DND-41 (cell line): ENCODE results near the gene HOXA9.

ENCODE experiments used
- ATAC-seq: fragments of 200-7000 bp; cut with Tn5 transposase; 3 replicates; pipeline ENCODE4 v1.9.1; 2021; ENCODE audit warnings: low read depth; ENCODE audit not compliant: insufficient read depth
- DNase-seq: peaks from one replicate; pipeline ENCODE4 v3.0.0-alpha.2; 2020
- H2AFZ ChIP-seq: 2 replicates; pipeline ENCODE4 v1.6.0; 2012; ENCODE audit warnings: low read depth, low read length
- H3K27ac ChIP-seq: 2 replicates; pipeline ENCODE4 v1.5.1; 2012; ENCODE audit warnings: low read length, inconsistent platforms
- H3K27me3 ChIP-seq: fragments of 200-600 bp; sonication (generic); 2 replicates; pipeline ENCODE4 v1.6.0; 2012; ENCODE audit warnings: low read length, mild to moderate bottlenecking, inconsistent platforms; ENCODE audit not compliant: insufficient read depth, poor library complexity
- H3K36me3 ChIP-seq: 2 replicates; pipeline ENCODE4 v1.5.1; 2012; ENCODE audit warnings: low read length, inconsistent platforms; ENCODE audit not compliant: insufficient read depth
- H3K4me1 ChIP-seq: 2 replicates; pipeline ENCODE4 v1.5.1; 2012; ENCODE audit warnings: mild to moderate bottlenecking, low read length; ENCODE audit not compliant: insufficient read depth
- H3K4me2 ChIP-seq: 2 replicates; pipeline ENCODE4 v1.6.0; 2012; ENCODE audit warnings: mild to moderate bottlenecking, moderate library complexity, low read length, inconsistent platforms; ENCODE audit not compliant: insufficient read depth
- H3K4me3 ChIP-seq, 2 experiments: fragments of 200-600 bp in 1 of 2; shearing (Covaris generic) in 1 of 2; 2 replicates each; pipeline ENCODE4 v1.5.1; 2012 to 2016; ENCODE audit warnings: inconsistent platforms in 2 of 2, low read length in 2 of 2, mild to moderate bottlenecking in 2 of 2, low read depth in 1 of 2, moderate library complexity in 1 of 2
- H3K79me2 ChIP-seq: 2 replicates; pipeline ENCODE4 v1.6.0; 2012; ENCODE audit warnings: low read length, inconsistent platforms; ENCODE audit not compliant: insufficient read depth
- H3K9ac ChIP-seq: 2 replicates; pipeline ENCODE4 v1.6.0; 2012; ENCODE audit warnings: low read depth, mild to moderate bottlenecking, inconsistent platforms, low read length, moderate library complexity
- H3K9me3 ChIP-seq: 2 replicates; pipeline ENCODE4 v1.5.1; 2012; ENCODE audit warnings: low read length, moderate library complexity, mild to moderate bottlenecking, inconsistent platforms; ENCODE audit not compliant: insufficient read depth, severe bottlenecking
- H4K20me1 ChIP-seq: 2 replicates; pipeline ENCODE4 v1.6.0; 2012; ENCODE audit warnings: low read length; ENCODE audit not compliant: insufficient read depth
- EZH2 ChIP-seq: IDR thresholded peaks from 3 replicates; pipeline ENCODE4 v1.6.1; 2012; ENCODE audit warnings: borderline replicate concordance, low read depth, mild to moderate bottlenecking, moderate library complexity, low read length, inconsistent platforms; ENCODE audit not compliant: severe bottlenecking
- TF ChIP-seq, protein P1 (sequence below): IDR thresholded peaks from 2 replicates; pipeline ENCODE4 v1.5.1; 2012; ENCODE audit warnings: borderline replicate concordance, low read length, moderate library complexity, mild to moderate bottlenecking; ENCODE audit not compliant: poor library complexity, severe bottlenecking; ENCODE audit errors: extremely low read depth

The HOXA9 gene

DNA sequence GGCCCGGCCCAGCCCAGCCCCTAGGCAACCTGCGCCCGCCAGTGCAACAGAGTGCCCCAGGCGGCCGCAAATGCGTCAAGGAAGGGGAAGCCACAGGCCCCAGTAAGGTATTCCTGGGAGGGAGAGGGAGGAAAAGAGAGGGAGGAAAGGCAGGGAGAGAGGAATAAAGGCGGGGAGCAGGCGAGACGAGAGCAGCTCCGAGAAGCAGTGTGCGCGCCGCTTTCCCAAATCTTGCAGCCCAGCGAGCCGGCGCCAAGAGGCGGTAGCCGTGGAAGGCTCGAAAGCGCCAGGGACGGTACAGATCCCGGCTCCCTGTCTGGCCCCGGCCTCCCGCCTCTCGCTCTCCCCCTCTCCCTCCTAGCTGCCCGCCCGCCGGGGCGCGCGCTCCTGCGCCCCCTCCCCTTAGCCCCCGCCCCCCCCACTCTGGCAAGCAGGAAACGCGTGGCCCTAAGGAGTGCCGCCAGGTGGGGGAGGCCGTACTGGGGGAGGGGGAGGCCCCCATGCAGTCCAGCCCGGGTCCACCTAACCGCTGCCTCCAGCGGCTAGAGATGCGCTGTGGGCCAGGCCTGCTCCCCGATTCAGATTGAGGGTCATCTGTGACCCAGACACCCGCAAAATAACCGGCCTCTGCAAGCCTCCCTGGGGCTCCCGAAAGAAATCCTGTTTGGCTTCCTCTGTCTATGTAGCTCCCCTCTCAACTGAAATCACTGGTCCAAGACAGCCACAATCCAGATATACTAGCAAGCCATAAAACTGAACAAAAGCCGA, 4.5 kb upstream of the HOXA9 start:
- Histone ChIP-seq H3K4me1 (no peaks in the 10 kb centered on the region), H3K9ac (no peak overlapping the region), H2AFZ (no peak overlapping the region), H3K27me3 (peaks cover 7% of the 10 kb centered on the region), H3K27ac (no peak overlapping the region), H3K36me3 (no peaks in the 10 kb centered on the region), H4K20me1 (no peaks in the 10 kb centered on the region), H3K9me3 (no peaks in the 10 kb centered on the region), H3K4me3 (no peak overlapping the region), H3K79me2 (no peaks in the 10 kb centered on the region), H3K4me2 (no peak overlapping the region)
- no peak for DNase-seq
- TF ChIP-seq, protein P1, sequence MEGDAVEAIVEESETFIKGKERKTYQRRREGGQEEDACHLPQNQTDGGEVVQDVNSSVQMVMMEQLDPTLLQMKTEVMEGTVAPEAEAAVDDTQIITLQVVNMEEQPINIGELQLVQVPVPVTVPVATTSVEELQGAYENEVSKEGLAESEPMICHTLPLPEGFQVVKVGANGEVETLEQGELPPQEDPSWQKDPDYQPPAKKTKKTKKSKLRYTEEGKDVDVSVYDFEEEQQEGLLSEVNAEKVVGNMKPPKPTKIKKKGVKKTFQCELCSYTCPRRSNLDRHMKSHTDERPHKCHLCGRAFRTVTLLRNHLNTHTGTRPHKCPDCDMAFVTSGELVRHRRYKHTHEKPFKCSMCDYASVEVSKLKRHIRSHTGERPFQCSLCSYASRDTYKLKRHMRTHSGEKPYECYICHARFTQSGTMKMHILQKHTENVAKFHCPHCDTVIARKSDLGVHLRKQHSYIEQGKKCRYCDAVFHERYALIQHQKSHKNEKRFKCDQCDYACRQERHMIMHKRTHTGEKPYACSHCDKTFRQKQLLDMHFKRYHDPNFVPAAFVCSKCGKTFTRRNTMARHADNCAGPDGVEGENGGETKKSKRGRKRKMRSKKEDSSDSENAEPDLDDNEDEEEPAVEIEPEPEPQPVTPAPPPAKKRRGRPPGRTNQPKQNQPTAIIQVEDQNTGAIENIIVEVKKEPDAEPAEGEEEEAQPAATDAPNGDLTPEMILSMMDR: no peak
- TF ChIP-seq EZH2: no peak
- no peak for ATAC-seq

DNA sequence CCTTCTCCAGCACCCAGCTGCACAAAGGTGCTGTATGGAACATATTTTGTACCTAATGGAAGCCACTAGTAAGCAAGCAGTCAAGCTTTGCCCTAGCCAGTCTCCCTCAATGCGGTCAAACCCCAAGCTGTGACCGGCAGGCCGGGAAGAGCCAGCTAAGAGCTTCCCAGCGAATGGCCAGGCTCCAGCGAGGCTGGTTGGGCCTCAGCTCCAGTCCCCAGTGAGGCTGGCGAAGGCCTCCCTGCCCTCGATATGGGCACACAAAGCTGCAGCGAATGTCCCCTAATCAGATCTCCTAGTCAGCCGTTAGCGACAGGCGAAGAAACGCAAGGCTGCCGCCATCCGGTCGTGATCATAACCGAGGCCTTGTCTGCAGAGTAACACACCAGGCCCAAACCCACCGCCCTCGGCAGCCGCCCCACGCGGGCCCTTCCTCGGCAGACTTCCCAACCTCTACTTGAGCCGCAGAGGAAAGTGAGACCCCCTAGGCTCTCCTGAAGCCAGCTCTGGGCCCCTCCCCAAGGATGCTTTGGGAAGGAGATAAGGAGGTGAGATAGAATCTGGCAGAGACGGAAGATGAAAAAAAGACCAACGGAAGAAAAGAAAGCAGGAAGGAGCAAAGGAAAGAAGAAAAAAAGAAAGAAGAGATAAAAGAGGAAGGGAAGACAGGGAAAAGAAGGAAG, 3.1 kb upstream of the HOXA9 start:
- no peak for DNase-seq
- TF ChIP-seq, protein P1: no peak
- TF ChIP-seq EZH2: no peak
- H3K79me2 ChIP-seq: no peaks in the 10 kb centered on the region

DNA sequence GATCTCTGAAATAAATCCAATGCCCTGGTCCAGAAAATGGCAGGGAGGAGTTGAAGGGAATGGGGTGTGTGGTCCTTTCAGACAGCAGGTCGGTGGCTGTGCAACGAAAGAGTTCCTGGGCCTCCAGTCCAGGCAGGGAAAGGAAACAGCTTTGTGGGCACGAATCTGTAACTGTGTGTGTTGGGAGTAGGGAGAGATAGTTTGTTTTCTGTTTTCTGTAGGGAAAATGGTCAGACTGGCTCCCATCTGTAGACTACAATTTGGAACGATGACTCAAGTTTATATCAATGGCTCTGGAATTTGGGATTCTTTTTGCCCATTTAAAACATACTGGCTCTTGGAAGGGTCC, 2.6 kb upstream of the HOXA9 start:
- DNase-seq (no peak), ATAC-seq (no peak)
- H3K4me1 ChIP-seq: no peaks in the 10 kb centered on the region
- H4K20me1 ChIP-seq: no peaks in the 10 kb centered on the region
- H3K79me2 ChIP-seq: no peaks in the 10 kb centered on the region
- H3K27me3 ChIP-seq: peaks cover 7% of the 10 kb centered on the region
- TF ChIP-seq EZH2: no peak
- TF ChIP-seq, protein P1: no peak
- H3K9ac ChIP-seq: no peak overlapping the region
- H2AFZ ChIP-seq: no peak overlapping the region
- H3K4me2 ChIP-seq: no peak overlapping the region
- no peaks in the 10 kb centered on the region for H3K9me3 ChIP-seq
- H3K36me3 ChIP-seq: no peaks in the 10 kb centered on the region
- H3K4me3 ChIP-seq: no peak overlapping the region
- no peak overlapping the region for H3K27ac ChIP-seq

More for the DNA sequence above, 3.1 kb upstream of the HOXA9 start:
- Histone ChIP-seq H4K20me1 (no peaks in the 10 kb centered on the region), H3K4me2 (no peak overlapping the region), H3K9me3 (no peaks in the 10 kb centered on the region), H3K36me3 (no peaks in the 10 kb centered on the region), H3K4me3 (no peak overlapping the region), H3K27ac (no peak overlapping the region), H3K27me3 (peaks cover 7% of the 10 kb centered on the region), H3K4me1 (no peaks in the 10 kb centered on the region), H2AFZ (no peak overlapping the region), H3K9ac (no peak overlapping the region)
- no peak for ATAC-seq
